Measurements from ENCODE around the gene CPM.

The CPM gene

GRCh38 chr12:68878283-68878682, 54.7 kb downstream of the CPM start:
- DNase-seq (ENCODE audit: low spot score), result no peak

GRCh38 chr12:68877583-68877982, 55.4 kb downstream of the CPM start:
- DNase-seq (ENCODE audit: low spot score), result no peak

DNA sequence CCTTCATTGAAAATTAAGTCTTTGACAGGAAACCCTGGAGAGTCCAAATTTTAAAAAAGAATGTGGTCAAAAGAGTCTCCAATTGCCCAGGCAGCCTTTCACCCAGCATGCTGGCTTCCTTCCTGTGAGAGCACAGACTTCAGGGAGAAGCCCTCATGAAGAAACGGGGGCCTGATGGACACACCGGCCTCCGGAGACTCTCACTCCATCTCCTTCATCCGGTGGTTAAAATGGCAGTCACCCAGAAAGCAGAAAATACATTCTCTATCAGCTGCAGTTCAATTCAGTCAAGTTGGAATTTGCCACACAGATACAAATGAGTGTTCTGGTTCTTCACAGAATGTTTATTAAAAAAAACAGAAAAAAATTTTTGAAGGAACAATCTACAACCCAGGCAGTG, 56.5 kb downstream of the CPM start:
- no peak for DNase-seq (ENCODE audit: low spot score)

DNA sequence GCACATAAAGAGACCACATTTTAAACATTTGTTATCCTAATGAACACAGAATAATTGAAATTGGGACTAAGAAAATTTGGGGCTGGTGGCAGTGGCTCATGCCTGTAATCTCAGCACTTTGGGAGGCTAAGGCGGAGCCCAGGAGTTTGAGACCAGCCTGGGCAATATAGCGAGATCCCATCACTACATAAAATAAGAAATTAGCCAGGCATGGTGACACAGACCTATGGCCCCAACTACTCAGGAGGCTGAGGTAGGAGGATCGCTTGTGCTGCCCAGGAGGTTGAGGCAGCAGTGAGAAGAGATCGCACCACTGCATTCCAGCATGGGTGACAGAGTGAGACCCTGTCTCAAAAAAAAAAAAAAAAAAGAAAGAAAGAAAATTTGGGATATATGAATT, 59.7 kb downstream of the CPM start:
- DNase-seq (ENCODE audit: low spot score), result no peak

- DNase-seq (ENCODE audit: low spot score), result peak; percentile 44
These were observed 61.0 kb downstream of the CPM start for GRCh38 chr12:68871921-68872320.

DNA sequence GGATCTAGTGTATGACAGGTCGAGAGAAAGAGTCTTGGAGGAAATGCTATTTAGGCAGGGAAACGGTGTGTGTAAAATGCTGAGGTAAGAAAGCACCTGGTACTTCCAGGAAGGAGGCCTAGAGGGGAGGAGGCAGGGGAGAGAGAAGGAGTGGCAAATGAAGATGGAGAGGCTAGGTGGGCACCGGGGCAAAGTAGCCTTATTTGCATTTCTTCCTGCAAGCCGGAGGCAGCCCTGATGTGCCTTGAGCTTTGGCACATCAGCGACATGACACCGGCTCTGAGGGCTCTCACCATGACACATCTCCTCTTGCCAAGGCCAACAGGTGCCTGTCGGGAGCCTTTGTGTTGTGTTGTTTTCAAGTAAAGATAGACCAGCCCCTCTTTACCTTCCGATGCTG, 61.6 kb downstream of the CPM start:
- no peak for DNase-seq (ENCODE audit: low spot score)

DNA sequence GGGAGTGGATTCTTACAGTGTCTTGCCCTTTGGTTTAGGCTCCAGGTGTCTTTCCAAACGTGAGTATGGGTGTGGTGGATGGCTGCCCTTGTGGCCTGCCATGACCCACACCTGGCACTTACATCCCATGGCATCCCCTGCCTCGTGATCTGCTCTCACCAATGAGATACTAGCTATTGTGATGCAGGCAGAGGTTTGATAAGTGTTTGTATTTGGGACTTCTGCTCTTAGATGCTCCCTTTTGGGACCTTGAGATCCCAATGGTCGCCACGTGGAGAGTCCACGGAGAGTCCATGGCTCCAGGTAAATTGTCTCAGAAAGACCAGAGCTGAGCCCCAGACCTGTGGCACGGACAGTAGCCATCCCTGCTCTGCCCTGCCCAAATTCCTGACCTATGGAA, 62.5 kb downstream of the CPM start:
- DNase-seq (ENCODE audit: low spot score), result no peak

GRCh38 chr12:68870011-68870410, 63.0 kb downstream of the CPM start:
- no peak for DNase-seq (ENCODE audit: low spot score)

- no peak for DNase-seq (ENCODE audit: low spot score)
These were observed 64.8 kb downstream of the CPM start for GRCh38 chr12:68868043-68868790.

GRCh38 chr12:68867606-68868005, 65.4 kb downstream of the CPM start:
- DNase-seq (ENCODE audit: low spot score), result peak; percentile 29

DNA sequence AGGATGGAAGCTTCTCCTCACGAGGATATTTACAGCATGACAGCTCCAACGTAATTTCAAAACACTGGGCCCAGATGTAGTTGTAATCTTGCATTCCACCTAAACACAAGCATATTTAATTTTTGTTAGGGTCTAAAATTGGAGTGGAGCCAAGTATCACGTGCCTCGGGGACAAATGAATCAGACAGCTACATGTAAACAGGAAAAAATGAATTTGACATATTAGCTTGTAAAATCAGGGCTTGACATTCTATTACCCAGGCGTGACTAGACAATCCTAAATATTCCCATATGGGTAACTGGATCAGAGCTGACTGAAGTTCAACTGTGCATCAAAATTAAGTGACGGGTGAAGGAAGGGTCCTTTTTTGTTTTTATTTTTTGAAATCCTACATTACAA, 66.0 kb downstream of the CPM start:
- no peak for DNase-seq (ENCODE audit: low spot score)

DNA sequence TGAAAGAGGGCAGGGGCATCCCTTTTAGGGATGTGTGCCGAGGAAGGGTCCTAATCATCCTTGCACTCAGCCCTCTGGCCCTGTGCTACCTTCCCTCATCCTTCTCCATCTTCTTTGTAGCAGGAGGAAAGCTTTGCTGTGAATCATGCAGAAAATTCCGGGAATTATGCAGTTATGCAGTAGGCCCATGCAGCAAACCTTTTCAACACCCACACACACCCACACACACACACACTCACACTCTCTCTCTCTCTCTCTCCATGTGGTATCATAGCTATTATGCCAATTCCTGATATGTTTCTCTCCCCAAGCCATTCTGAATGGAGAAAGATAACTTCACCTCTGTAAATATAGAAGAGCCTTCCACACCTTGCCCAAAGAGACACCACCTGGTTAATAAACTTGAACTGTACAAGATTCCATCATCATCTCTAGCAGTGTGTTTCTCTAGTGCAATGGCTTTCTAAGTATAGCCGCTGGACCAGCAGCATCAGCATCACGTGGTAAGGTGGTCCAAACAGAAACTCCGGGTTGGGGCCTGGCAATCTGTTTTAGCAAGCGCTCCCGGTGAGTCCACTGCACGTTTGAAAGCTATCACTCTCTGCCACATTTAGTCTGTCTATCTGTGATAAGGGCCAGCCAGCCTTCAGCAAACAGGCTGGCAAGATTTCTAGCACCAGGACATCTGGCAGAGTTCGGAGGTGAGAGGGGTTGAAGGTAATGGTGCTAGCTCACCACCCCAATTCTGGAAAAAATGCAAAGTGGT, 67.4 kb downstream of the CPM start:
- DNase-seq (ENCODE audit: low spot score), result no peak

GRCh38 chr12:68864604-68865003, 68.4 kb downstream of the CPM start:
- no peak for DNase-seq (ENCODE audit: low spot score)

GRCh38 chr12:68863886-68864454, 69.0 kb downstream of the CPM start:
- peak; percentile 35 for DNase-seq (ENCODE audit: low spot score)

GRCh38 chr12:68863109-68863770, 69.7 kb downstream of the CPM start:
- DNase-seq (ENCODE audit: low spot score), result no peak

DNA sequence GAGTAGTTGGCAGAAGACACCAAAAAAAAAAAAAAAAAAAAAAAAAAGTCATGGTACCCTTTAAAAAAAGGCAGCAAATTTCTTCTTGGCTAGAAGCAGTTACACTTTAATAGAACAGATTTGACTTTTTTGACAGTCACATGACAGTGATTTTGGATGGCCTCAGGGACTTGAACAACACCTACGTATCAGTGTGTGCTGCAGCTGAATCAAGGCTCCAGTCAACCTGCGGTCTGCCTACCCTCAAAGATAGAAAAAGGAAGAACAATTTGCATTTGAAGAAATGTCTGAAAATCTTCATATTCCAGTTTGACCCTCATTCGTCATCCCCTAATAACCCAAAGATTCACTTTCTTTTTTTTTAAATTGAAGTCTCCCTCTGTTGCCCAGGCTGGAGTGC, 71.1 kb downstream of the CPM start:
- no peak for DNase-seq (ENCODE audit: low spot score)

DNA sequence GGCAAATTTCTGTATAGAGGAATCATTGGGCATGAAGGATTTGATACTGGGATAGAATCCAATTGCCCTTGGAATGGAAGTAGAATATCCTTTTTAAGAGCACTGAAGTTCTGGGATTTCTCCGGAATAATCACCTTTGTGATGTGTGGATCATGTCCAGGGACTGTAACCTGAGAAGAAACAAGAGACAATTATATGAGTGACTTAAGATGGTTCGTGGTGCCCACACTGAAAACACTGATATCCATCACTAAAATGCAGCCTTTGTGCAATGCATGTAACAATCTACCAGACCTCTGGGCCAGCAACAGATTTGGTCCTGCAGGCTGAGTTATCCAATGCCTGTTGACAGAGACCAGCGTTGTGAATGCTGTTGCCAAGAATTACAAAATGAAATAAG, 76.5 kb downstream of the CPM start:
- DNase-seq (ENCODE audit: low spot score), result no peak

GRCh38 chr12:68855771-68856170, 77.2 kb downstream of the CPM start:
- no peak for DNase-seq (ENCODE audit: low spot score)

GRCh38 chr12:68855111-68855510, 77.9 kb downstream of the CPM start:
- DNase-seq (ENCODE audit: low spot score), result no peak

DNA sequence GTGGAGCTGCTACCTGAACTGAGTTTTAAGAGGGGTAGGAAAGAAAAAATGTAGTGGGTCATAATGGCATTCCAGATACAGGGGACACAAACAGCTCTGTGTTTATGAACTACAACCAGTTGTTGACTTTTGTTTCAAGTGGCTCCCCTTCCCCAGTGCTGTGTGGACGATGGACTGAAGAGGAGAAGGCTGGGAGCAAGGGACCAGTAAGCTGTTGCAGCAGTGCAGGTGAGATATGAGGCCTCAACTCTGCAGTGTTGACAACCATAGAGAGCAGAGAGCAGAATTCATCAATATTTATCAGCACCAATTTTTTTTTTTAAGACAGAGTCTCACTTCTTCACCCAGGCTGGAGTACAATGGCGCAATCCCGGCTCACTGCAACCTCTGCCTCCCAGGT, 78.4 kb downstream of the CPM start:
- DNase-seq (ENCODE audit: low spot score), result no peak

DNA sequence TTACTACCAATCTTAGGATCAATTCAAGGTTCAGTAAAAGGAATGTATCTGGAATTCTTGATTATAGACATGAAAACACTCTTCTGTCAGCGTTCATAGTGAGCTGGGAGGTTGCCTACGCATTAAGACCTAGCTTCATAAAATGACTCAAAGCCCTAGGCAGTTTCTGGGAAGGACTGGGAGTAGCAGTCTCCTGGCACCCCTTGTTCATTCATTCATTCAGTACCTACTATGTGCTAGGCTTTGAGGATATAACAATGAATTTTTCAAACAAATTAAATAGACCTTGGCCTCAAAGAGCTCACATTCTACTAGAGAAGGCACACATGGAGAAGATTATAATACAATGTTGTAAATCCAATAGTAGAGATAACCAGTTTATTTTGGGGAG, 78.9 kb downstream of the CPM start:
- no peak for DNase-seq (ENCODE audit: low spot score)

DNA sequence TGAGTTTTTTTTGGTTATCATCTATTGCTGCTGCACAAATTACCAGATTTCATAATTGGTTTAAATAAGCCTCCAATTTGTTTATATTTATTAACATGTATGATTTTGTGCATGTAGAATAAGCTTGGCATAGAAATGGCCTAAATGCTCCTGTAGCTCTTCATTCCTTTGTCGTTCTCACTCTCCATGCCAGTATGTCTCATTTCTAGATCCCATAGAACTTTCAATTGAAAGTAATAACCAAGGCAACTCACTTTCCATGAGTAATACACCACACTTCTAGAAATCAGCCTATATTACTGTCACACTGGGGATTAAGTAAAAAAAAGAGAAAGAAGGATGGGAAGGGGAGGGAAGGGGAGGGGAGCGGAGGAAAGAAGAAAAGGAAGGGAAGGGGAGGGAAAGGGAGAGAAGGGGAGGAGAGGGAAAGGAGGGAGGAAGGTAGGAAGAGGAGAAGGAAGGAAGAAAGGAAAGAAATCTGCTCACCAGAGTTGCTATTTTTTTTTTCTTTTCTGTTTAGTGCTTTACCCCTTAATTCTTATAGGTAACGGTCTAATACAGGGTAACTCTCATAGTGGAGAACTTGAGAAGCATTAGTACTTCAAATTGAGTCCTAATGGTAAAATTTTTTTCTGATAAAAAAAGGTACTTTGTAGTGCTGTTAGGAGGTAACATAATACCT, 79.4 kb downstream of the CPM start:
- no peak for DNase-seq (ENCODE audit: low spot score)

Measured in iPS-NIHi11 (cell line).